Astrocyte (in vitro differentiated cells and primary cell): ENCODE results near the gene TAPBP.

ENCODE experiments used
- EZH2 ChIP-seq: IDR thresholded peaks from 2 replicates; pipeline ENCODE4 v1.6.1; 2012; ENCODE audit warnings: mild to moderate bottlenecking, low read length, inconsistent platforms; ENCODE audit not compliant: insufficient read depth
- TF ChIP-seq, protein P1 (sequence below): IDR thresholded peaks from 2 replicates; pipeline ENCODE4 v1.5.1; 2011; ENCODE audit warnings: low read depth, mild to moderate bottlenecking, inconsistent platforms, low read length, moderate library complexity; ENCODE audit not compliant: insufficient read depth

DNA sequence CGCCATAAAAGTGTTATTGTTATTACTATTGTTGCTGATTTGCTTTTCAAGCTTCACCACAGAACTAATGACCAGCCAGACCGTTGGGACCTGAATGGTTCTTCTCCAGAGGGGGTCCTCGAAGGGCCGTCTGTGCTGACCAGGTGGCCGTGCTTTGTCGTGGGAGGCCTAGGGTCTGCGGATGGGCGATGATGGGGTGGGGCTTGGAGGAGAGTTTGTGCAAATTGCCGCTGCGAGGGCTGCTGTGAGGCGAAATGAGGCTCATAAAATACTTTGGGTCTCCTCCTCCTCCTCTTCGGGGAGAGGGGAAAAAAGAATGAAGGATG lies 9.7 kb upstream of the TAPBP start:
- TF ChIP-seq, protein P1, sequence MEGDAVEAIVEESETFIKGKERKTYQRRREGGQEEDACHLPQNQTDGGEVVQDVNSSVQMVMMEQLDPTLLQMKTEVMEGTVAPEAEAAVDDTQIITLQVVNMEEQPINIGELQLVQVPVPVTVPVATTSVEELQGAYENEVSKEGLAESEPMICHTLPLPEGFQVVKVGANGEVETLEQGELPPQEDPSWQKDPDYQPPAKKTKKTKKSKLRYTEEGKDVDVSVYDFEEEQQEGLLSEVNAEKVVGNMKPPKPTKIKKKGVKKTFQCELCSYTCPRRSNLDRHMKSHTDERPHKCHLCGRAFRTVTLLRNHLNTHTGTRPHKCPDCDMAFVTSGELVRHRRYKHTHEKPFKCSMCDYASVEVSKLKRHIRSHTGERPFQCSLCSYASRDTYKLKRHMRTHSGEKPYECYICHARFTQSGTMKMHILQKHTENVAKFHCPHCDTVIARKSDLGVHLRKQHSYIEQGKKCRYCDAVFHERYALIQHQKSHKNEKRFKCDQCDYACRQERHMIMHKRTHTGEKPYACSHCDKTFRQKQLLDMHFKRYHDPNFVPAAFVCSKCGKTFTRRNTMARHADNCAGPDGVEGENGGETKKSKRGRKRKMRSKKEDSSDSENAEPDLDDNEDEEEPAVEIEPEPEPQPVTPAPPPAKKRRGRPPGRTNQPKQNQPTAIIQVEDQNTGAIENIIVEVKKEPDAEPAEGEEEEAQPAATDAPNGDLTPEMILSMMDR = no peak
- TF ChIP-seq EZH2 = no peak
